Peyer's patch (tissue), 4 donors: ENCODE data around the gene KCNQ1.

Source experiments
- POLR2A ChIP-seq, 2 donors: fragments of 450-650 bp; IDR thresholded peaks; one replicate each; pipeline ENCODE4 v1.5.1; 2017; ENCODE audit warnings: antibody characterized with exemption in 2 of 2, mild to moderate bottlenecking in 2 of 2, moderate library complexity in 2 of 2
- TF ChIP-seq, protein P1 (sequence below), 6 experiments: fragments of 450-650 bp in 4 of 6; fragments of 200-600 bp in 2 of 6; sonication (generic) in 1 of 6; IDR thresholded peaks; one replicate each; pipeline ENCODE4 v1.5.1; 2017 to 2019; ENCODE audit warnings: antibody characterized with exemption in 6 of 6, mild to moderate bottlenecking in 3 of 6, moderate library complexity in 1 of 6

GRCh38 chr11:2891326-2892214 is 446.8 kb downstream of the KCNQ1 start:
- TF ChIP-seq, protein P1, sequence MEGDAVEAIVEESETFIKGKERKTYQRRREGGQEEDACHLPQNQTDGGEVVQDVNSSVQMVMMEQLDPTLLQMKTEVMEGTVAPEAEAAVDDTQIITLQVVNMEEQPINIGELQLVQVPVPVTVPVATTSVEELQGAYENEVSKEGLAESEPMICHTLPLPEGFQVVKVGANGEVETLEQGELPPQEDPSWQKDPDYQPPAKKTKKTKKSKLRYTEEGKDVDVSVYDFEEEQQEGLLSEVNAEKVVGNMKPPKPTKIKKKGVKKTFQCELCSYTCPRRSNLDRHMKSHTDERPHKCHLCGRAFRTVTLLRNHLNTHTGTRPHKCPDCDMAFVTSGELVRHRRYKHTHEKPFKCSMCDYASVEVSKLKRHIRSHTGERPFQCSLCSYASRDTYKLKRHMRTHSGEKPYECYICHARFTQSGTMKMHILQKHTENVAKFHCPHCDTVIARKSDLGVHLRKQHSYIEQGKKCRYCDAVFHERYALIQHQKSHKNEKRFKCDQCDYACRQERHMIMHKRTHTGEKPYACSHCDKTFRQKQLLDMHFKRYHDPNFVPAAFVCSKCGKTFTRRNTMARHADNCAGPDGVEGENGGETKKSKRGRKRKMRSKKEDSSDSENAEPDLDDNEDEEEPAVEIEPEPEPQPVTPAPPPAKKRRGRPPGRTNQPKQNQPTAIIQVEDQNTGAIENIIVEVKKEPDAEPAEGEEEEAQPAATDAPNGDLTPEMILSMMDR (IDR thresholded peaks at IDR 0.05) = no peak
- no peak for TF ChIP-seq POLR2A (IDR thresholded peaks at IDR 0.05)
